Tibial nerve (tissue), 4 donors: Measurements from ENCODE around the gene USP25. TPM values are rescaled to one million over a fixed set of nuclear protein-coding genes. Genes with fewer than 3 reads are reported as not detected.

Experiments used
- DNase-seq, 2 donors: peaks; one replicate each; pipeline ENCODE4 v3.0.0-alpha.2; 2019; ENCODE audit warnings: low spot score in 2 of 2
- H3K27ac ChIP-seq, 4 donors: fragments of 200-600 bp; sonication (generic) in 3 of 4; one replicate each; pipeline ENCODE4 v1.5.1; 2017 to 2019; ENCODE audit warnings: mild to moderate bottlenecking in 1 of 4
- H3K27me3 ChIP-seq, 2 donors: fragments of 200-600 bp; sonication (generic) in 1 of 2; one replicate each; pipeline versions ENCODE4 v1.5.1 to v1.6.0; 2017 to 2019
- H3K36me3 ChIP-seq, 3 donors: fragments of 200-600 bp; sonication (generic); one replicate each; pipeline ENCODE4 v1.5.1; 2018 to 2019
- H3K4me1 ChIP-seq, 4 donors: fragments of 200-600 bp; sonication (generic) in 3 of 4; one replicate each; pipeline ENCODE4 v1.5.1; 2017 to 2019
- H3K4me3 ChIP-seq, 4 donors: fragments of 200-600 bp; sonication (generic) in 3 of 4; one replicate each; pipeline ENCODE4 v1.5.1; 2017 to 2019; ENCODE audit warnings: mild to moderate bottlenecking in 1 of 4, moderate library complexity in 1 of 4
- H3K9me3 ChIP-seq, 4 donors: fragments of 200-600 bp; sonication (generic) in 3 of 4; one replicate each; pipeline ENCODE4 v1.5.1; 2017 to 2019
- CTCF ChIP-seq, 5 experiments: fragments of 200-600 bp in 3 of 5; fragments of 450-650 bp in 2 of 5; sonication (generic) in 3 of 5; IDR thresholded peaks; one replicate each; pipeline ENCODE4 v1.5.1; 2016 to 2019; ENCODE audit warnings: antibody characterized with exemption in 5 of 5, mild to moderate bottlenecking in 3 of 5, moderate library complexity in 2 of 5
- EP300 ChIP-seq, 2 donors: sonication (generic); formaldehyde crosslinking; IDR thresholded peaks; one replicate each; pipeline ENCODE4 v1.6.1; 2017; ENCODE audit warnings: antibody characterized with exemption in 2 of 2, mild to moderate bottlenecking in 1 of 2
- POLR2A ChIP-seq, 2 donors: fragments of 450-650 bp; IDR thresholded peaks; one replicate each; pipeline ENCODE4 v1.6.1; 2017; ENCODE audit warnings: antibody characterized with exemption in 2 of 2, mild to moderate bottlenecking in 2 of 2, moderate library complexity in 2 of 2
- WGBS, 2 donors: methylation state at CpG; one replicate each; pipeline ENCODE4 v1.1.5; 2018; 5-methylcytosine and 5-hydroxymethylcytosine counted together
- total RNA-seq, 4 donors: library from RNA; depleted of rRNA; stranded (reverse); fragments of >200 nt; gene quantifications; one replicate each; pipeline ENCODE4 v1.1.0, GENCODE V29; 2016

Gene USP25
- total RNA-seq, 4 donors from 2014 or later, result 59.6 to 79.8 (median 69.9) TPM

GRCh38 chr21:15793109-15793508, 63.3 kb downstream of the USP25 start:
- Histone ChIP-seq H3K27me3 (no peaks in the 10 kb centered on the region), H3K9me3 (no peaks in the 10 kb centered on the region), H3K27ac (no peak overlapping the region), H3K4me3 (no peak overlapping the region), H3K4me1 (peaks cover 0 to 21% (median 4%) of the 10 kb centered on the region in 4 donors), H3K36me3 (no peaks in the 10 kb centered on the region)
- TF ChIP-seq EP300 (IDR thresholded peaks at IDR 0.05) (no peak), POLR2A (IDR thresholded peaks at IDR 0.05) (no peak), CTCF (IDR thresholded peaks at IDR 0.05) (no peak)
- DNase-seq, result no peak

GRCh38 chr21:15793550-15794235, 63.9 kb downstream of the USP25 start:
- WGBS, 2 donors, result 36 to 37% methylated on average over 1 of the region's 1 CpG
- H3K4me1 ChIP-seq, result peaks cover 0 to 21% (median 4%) of the 10 kb centered on the region in 4 donors
- no peaks in the 10 kb centered on the region for H3K27me3 ChIP-seq
- no peak for DNase-seq
- H3K4me3 ChIP-seq, result no peak overlapping the region
- H3K27ac ChIP-seq, result no peak overlapping the region
- TF ChIP-seq CTCF (IDR thresholded peaks at IDR 0.05) (no peak), POLR2A (IDR thresholded peaks at IDR 0.05) (no peak)
- no peaks in the 10 kb centered on the region for H3K9me3 ChIP-seq
- H3K36me3 ChIP-seq, result no peaks in the 10 kb centered on the region

- Histone ChIP-seq H3K36me3 (no peaks in the 10 kb centered on the region), H3K4me1 (peaks cover 0 to 18% (median 4%) of the 10 kb centered on the region in 4 donors), H3K4me3 (no peak overlapping the region), H3K9me3 (no peaks in the 10 kb centered on the region), H3K27me3 (no peaks in the 10 kb centered on the region), H3K27ac (no peak overlapping the region)
- no peak for TF ChIP-seq CTCF (IDR thresholded peaks at IDR 0.05)
- DNase-seq, result no peak
- WGBS, 2 donors, result 97 to 98% methylated on average over 2 of the region's 2 CpGs
These were observed 64.6 kb downstream of the USP25 start for GRCh38 chr21:15794277-15794912.

GRCh38 chr21:15795533-15795932, 65.8 kb downstream of the USP25 start:
- Histone ChIP-seq H3K4me3 (no peak overlapping the region), H3K4me1 (peaks cover 0 to 13% (median 4%) of the 10 kb centered on the region in 4 donors), H3K27me3 (no peaks in the 10 kb centered on the region), H3K27ac (no peak overlapping the region), H3K36me3 (no peaks in the 10 kb centered on the region), H3K9me3 (no peaks in the 10 kb centered on the region)
- no peak for DNase-seq
- TF ChIP-seq CTCF (IDR thresholded peaks at IDR 0.05) (no peak), EP300 (IDR thresholded peaks at IDR 0.05) (no peak), POLR2A (IDR thresholded peaks at IDR 0.05) (no peak)
- WGBS, 2 donors, result 91 to 96% methylated on average over 4 of the region's 4 CpGs

- no peak overlapping the region for H3K27ac ChIP-seq
- no peaks in the 10 kb centered on the region for H3K27me3 ChIP-seq
- 79 to 85% methylated on average over 3 of the region's 3 CpGs for WGBS, 2 donors
- peaks cover 0 to 3% (median 0%) of the 10 kb centered on the region in 4 donors for H3K9me3 ChIP-seq
- peaks cover 0 to 11% (median 4%) of the 10 kb centered on the region in 4 donors for H3K4me1 ChIP-seq
- TF ChIP-seq POLR2A (IDR thresholded peaks at IDR 0.05) (no peak), CTCF (IDR thresholded peaks at IDR 0.05) (no peak), EP300 (IDR thresholded peaks at IDR 0.05) (no peak)
- DNase-seq, result no peak
- H3K4me3 ChIP-seq, result no peak overlapping the region
- H3K36me3 ChIP-seq, result no peaks in the 10 kb centered on the region
These were observed 68.0 kb downstream of the USP25 start for GRCh38 chr21:15797577-15798363.
